HEK293 (cell line): Measurements from ENCODE around the gene CDC27.

Experiments
- CTCF ChIA-PET: fragments of 350-600 bp; formaldehyde crosslinking; extraction: SDS; loops from one replicate; lab custom pipeline; 2021; ENCODE audit warnings: antibody characterized with exemption; lab: Yijun Ruan, JAX
- POLR2A ChIA-PET: fragments of 300-600 bp; formaldehyde crosslinking; extraction: SDS; loops from one replicate; lab custom pipeline; 2020; ENCODE audit warnings: antibody characterized with exemption, inconsistent platforms; lab: Yijun Ruan, JAX
- H3K27ac ChIP-seq: fragments of 200-500 bp; sonication (Bioruptor generic); 2 replicates; pipeline ENCODE4 v1.5.1; 2014; ENCODE audit warnings: low read depth, low read length, control low read depth, inconsistent platforms; ENCODE audit errors: extremely low read depth
- H3K36me3 ChIP-seq, 2 experiments: fragments of 200-500 bp in 1 of 2; sonication (Bioruptor generic) in 1 of 2; 1 replicate in 1 of 2; 2 replicates in 1 of 2; pipeline ENCODE4 v1.5.1; 2014 to 2017; ENCODE audit warnings: inconsistent platforms in 2 of 2, low read length in 2 of 2; ENCODE audit not compliant: control insufficient read depth in 2 of 2, insufficient read depth in 1 of 2
- H3K4me1 ChIP-seq: fragments of 200-500 bp; sonication (Bioruptor generic); 2 replicates; pipeline ENCODE4 v1.5.1; 2014; ENCODE audit warnings: mild to moderate bottlenecking, low read length, inconsistent platforms; ENCODE audit not compliant: control insufficient read depth, insufficient read depth
- H3K4me3 ChIP-seq: 2 replicates; pipeline ENCODE4 v1.5.1; 2011; ENCODE audit warnings: low read depth, mild to moderate bottlenecking, control low read depth, low read length, moderate library complexity
- H3K9me3 ChIP-seq: fragments of 200-500 bp; sonication (Bioruptor generic); 2 replicates; pipeline ENCODE4 v1.5.1; 2014; ENCODE audit warnings: low read depth, low read length, inconsistent platforms; ENCODE audit not compliant: control insufficient read depth, insufficient read depth
- GLI2 ChIP-seq: fragments of 450-650 bp; formaldehyde crosslinking; IDR thresholded peaks from 2 replicates; pipeline ENCODE4; 2017; ENCODE audit warnings: missing biosample characterization, missing genetic modification characterization, low read depth, borderline replicate concordance
- GLI4 ChIP-seq: fragments of 450-650 bp; formaldehyde crosslinking; IDR thresholded peaks from 2 replicates; pipeline ENCODE4 v1.5.1; 2016; ENCODE audit warnings: missing biosample characterization, missing genetic modification characterization
- HOXD13 ChIP-seq: sonication (generic); formaldehyde crosslinking; IDR thresholded peaks from 2 replicates; pipeline ENCODE4 v1.8.0; 2022; ENCODE audit warnings: missing genetic modification reagents, borderline replicate concordance
- KLF16 ChIP-seq: fragments of 450-650 bp; formaldehyde crosslinking; IDR thresholded peaks from 2 replicates; pipeline ENCODE4 v1.5.1; 2017; ENCODE audit warnings: missing biosample characterization, missing genetic modification characterization
- MZF1 ChIP-seq: fragments of 450-650 bp; formaldehyde crosslinking; IDR thresholded peaks from 2 replicates; pipeline ENCODE4 v1.5.1; 2017; ENCODE audit warnings: missing biosample characterization, missing genetic modification characterization, borderline replicate concordance
- SCRT1 ChIP-seq: fragments of 450-650 bp; formaldehyde crosslinking; IDR thresholded peaks from 2 replicates; pipeline ENCODE4 v1.5.1; 2016; ENCODE audit warnings: missing biosample characterization, missing genetic modification characterization, borderline replicate concordance
- SP2 ChIP-seq: fragments of 450-650 bp; formaldehyde crosslinking; IDR thresholded peaks from 2 replicates; pipeline ENCODE4 v1.5.1; 2016; ENCODE audit warnings: missing biosample characterization, missing genetic modification characterization
- ZBTB17 ChIP-seq: fragments of 450-650 bp; formaldehyde crosslinking; IDR thresholded peaks from 2 replicates; pipeline ENCODE4 v1.5.1; 2016; ENCODE audit warnings: missing biosample characterization, missing genetic modification characterization
- ZBTB8A ChIP-seq: fragments of 450-650 bp; formaldehyde crosslinking; IDR thresholded peaks from 2 replicates; pipeline ENCODE4 v1.5.1; 2016; ENCODE audit warnings: missing biosample characterization, missing genetic modification characterization
- ZNF138 ChIP-seq: fragments of 450-650 bp; formaldehyde crosslinking; IDR thresholded peaks from 2 replicates; pipeline ENCODE4 v1.5.1; 2016; ENCODE audit warnings: missing biosample characterization, missing genetic modification characterization, borderline replicate concordance
- ZNF169 ChIP-seq: fragments of 450-650 bp; formaldehyde crosslinking; IDR thresholded peaks from 2 replicates; pipeline ENCODE4 v1.5.1; 2016; ENCODE audit warnings: missing biosample characterization, missing genetic modification characterization
- ZNF202 ChIP-seq: fragments of 450-650 bp; formaldehyde crosslinking; IDR thresholded peaks from 2 replicates; pipeline ENCODE4 v1.5.1; 2016; ENCODE audit warnings: missing biosample characterization, missing genetic modification characterization, borderline replicate concordance
- ZNF214 ChIP-seq: fragments of 450-650 bp; formaldehyde crosslinking; IDR thresholded peaks from 2 replicates; pipeline ENCODE4 v1.5.1; 2017; ENCODE audit warnings: missing biosample characterization, mild to moderate bottlenecking, missing genetic modification characterization, borderline replicate concordance
- ZNF302 ChIP-seq: fragments of 450-650 bp; formaldehyde crosslinking; IDR thresholded peaks from 2 replicates; pipeline ENCODE4 v1.5.1; 2016; ENCODE audit warnings: missing biosample characterization, missing genetic modification characterization, low read depth
- ZNF391 ChIP-seq: fragments of 450-650 bp; formaldehyde crosslinking; IDR thresholded peaks from 2 replicates; pipeline ENCODE4 v1.5.1; 2016; ENCODE audit warnings: low read depth, missing biosample characterization, missing genetic modification characterization, borderline replicate concordance
- ZNF394 ChIP-seq: fragments of 450-650 bp; formaldehyde crosslinking; IDR thresholded peaks from 2 replicates; pipeline ENCODE4 v1.5.1; 2016; ENCODE audit warnings: missing biosample characterization, missing genetic modification characterization, mild to moderate bottlenecking, moderate library complexity, borderline replicate concordance
- ZNF529 ChIP-seq: fragments of 450-650 bp; formaldehyde crosslinking; IDR thresholded peaks from 2 replicates; pipeline ENCODE4 v1.5.1; 2017; ENCODE audit warnings: missing genetic modification characterization, missing biosample characterization; ENCODE audit not compliant: insufficient replicate concordance
- ZNF548 ChIP-seq: fragments of 450-650 bp; formaldehyde crosslinking; IDR thresholded peaks from 2 replicates; pipeline ENCODE4 v1.5.1; 2016; ENCODE audit warnings: missing biosample characterization, missing genetic modification characterization
- ZNF558 ChIP-seq: fragments of 450-650 bp; formaldehyde crosslinking; IDR thresholded peaks from 2 replicates; pipeline ENCODE4 v1.5.1; 2016; ENCODE audit warnings: missing biosample characterization, missing genetic modification characterization
- ZNF571 ChIP-seq: fragments of 450-650 bp; formaldehyde crosslinking; IDR thresholded peaks from 2 replicates; pipeline ENCODE4 v1.5.0; 2017; ENCODE audit warnings: missing biosample characterization, missing genetic modification characterization
- ZNF610 ChIP-seq: fragments of 450-650 bp; formaldehyde crosslinking; IDR thresholded peaks from 2 replicates; pipeline ENCODE4 v1.5.1; 2016; ENCODE audit warnings: missing biosample characterization, missing genetic modification characterization, borderline replicate concordance
- ZNF664 ChIP-seq: fragments of 450-650 bp; formaldehyde crosslinking; IDR thresholded peaks from 2 replicates; pipeline ENCODE4 v1.5.1; 2016; ENCODE audit warnings: missing biosample characterization, missing genetic modification characterization
- TF ChIP-seq, protein P1 (sequence below): fragments of 450-650 bp; formaldehyde crosslinking; IDR thresholded peaks from 2 replicates; pipeline ENCODE4 v1.5.1; 2017; ENCODE audit warnings: missing biosample characterization, missing genetic modification characterization
- TF ChIP-seq, protein P2 (sequence below): fragments of 450-650 bp; formaldehyde crosslinking; IDR thresholded peaks from 2 replicates; pipeline ENCODE4 v1.5.1; 2016; ENCODE audit warnings: missing biosample characterization, missing genetic modification characterization, borderline replicate concordance
- TF ChIP-seq, protein P3 (sequence below): fragments of 450-650 bp; formaldehyde crosslinking; IDR thresholded peaks from 2 replicates; pipeline ENCODE4 v1.5.1; 2016; ENCODE audit warnings: missing biosample characterization, missing genetic modification characterization

CDC27 gene

DNA sequence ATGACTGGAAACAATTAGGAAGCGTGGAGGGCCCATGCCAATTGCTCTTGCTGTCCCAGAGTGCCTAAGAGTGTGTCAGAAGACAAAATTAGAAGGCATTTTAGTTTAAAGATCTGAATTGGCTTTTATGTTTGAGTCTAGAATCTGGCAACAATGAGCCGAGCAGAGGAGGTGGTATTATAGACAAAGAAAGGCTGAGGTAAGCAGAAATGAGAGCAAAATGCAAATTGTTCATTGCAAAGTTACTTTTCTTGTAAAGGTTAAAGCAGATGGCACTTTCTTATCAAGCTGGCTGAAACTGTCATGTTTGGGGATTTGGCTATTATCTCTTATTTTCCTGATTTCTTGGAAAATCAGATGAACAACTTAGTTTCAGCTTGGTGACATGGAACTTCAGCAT is 23.4 kb upstream of the CDC27 start:
- H3K27ac ChIP-seq, result no peak overlapping the region
- CTCF ChIA-PET, result interaction anchor here (0.6 to 0.9 kb wide), 2 partner anchors 17 to 58 kb away, joined by 5 to 6 read pairs; no protein-coding TSS in a partner anchor
- TF ChIP-seq, protein P1, sequence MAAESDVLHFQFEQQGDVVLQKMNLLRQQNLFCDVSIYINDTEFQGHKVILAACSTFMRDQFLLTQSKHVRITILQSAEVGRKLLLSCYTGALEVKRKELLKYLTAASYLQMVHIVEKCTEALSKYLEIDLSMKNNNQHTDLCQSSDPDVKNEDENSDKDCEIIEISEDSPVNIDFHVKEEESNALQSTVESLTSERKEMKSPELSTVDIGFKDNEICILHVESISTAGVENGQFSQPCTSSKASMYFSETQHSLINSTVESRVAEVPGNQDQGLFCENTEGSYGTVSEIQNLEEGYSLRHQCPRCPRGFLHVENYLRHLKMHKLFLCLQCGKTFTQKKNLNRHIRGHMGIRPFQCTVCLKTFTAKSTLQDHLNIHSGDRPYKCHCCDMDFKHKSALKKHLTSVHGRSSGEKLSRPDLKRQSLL (tag by site-specific recombination), result no peak
- TF ChIP-seq GLI4 (tag by site-specific recombination) (no peak), ZNF169 (tag by site-specific recombination) (no peak), HOXD13 (CRISPR knock-in tag) (no peak), ZNF610 (tag by site-specific recombination) (no peak), ZBTB17 (tag by site-specific recombination) (no peak), ZNF302 (no peak), ZNF214 (tag by site-specific recombination) (no peak), SP2 (tag by site-specific recombination) (no peak), ZNF394 (tag by site-specific recombination) (no peak), ZNF558 (no peak), ZNF664 (no peak), MZF1 (tag by site-specific recombination) (no peak), ZNF571 (tag by site-specific recombination) (no peak), ZNF391 (tag by site-specific recombination) (no peak), ZNF548 (tag by site-specific recombination) (no peak)
- TF ChIP-seq, protein P2, sequence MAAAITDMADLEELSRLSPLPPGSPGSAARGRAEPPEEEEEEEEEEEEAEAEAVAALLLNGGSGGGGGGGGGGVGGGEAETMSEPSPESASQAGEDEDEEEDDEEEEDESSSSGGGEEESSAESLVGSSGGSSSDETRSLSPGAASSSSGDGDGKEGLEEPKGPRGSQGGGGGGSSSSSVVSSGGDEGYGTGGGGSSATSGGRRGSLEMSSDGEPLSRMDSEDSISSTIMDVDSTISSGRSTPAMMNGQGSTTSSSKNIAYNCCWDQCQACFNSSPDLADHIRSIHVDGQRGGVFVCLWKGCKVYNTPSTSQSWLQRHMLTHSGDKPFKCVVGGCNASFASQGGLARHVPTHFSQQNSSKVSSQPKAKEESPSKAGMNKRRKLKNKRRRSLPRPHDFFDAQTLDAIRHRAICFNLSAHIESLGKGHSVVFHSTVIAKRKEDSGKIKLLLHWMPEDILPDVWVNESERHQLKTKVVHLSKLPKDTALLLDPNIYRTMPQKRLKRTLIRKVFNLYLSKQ (tag by site-specific recombination), result no peak
- TF ChIP-seq, protein P3, sequence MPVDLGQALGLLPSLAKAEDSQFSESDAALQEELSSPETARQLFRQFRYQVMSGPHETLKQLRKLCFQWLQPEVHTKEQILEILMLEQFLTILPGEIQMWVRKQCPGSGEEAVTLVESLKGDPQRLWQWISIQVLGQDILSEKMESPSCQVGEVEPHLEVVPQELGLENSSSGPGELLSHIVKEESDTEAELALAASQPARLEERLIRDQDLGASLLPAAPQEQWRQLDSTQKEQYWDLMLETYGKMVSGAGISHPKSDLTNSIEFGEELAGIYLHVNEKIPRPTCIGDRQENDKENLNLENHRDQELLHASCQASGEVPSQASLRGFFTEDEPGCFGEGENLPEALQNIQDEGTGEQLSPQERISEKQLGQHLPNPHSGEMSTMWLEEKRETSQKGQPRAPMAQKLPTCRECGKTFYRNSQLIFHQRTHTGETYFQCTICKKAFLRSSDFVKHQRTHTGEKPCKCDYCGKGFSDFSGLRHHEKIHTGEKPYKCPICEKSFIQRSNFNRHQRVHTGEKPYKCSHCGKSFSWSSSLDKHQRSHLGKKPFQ, result no peak
- TF ChIP-seq, all 188 proteins: peak for 0
- Histone ChIP-seq H3K36me3 (no peaks in the 10 kb centered on the region), H3K9me3 (no peaks in the 10 kb centered on the region), H3K4me3 (no peak overlapping the region), H3K4me1 (no peaks in the 10 kb centered on the region)
- POLR2A ChIA-PET, result no interaction called here

DNA sequence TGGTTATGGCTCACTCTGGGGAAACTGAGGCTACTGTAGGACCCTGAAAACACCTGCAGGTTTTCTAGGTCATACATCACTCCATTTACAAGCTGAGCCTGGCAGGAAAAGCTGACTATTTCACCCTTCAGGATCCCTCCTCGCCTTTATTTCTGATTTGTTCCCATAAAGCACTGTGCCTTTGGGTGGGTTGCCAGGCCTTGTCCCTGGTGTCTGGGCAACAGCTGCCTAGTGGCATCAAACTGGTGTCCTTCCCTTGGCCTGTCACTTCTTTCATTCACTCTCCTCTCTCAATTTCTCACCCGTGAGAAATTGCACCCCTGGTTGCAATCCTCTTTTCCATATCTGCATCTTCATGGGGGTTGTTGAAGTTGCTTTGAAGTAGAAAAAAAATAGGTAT is 21.7 kb upstream of the CDC27 start:
- POLR2A ChIA-PET, result no interaction called here
- Histone ChIP-seq H3K36me3 (no peaks in the 10 kb centered on the region), H3K9me3 (no peaks in the 10 kb centered on the region), H3K27ac (no peak overlapping the region), H3K4me3 (no peak overlapping the region), H3K4me1 (no peaks in the 10 kb centered on the region)
- CTCF ChIA-PET, result interaction anchor here (1.5 kb wide), 1 partner anchor 19 kb away, joined by 8 read pairs; no protein-coding TSS in a partner anchor
- no peak for TF ChIP-seq ZNF138 (tag by site-specific recombination)
- no peak for TF ChIP-seq GLI2
- TF ChIP-seq ZNF202 (tag by site-specific recombination), result no peak
- TF ChIP-seq ZNF571 (tag by site-specific recombination), result no peak
- no peak for TF ChIP-seq KLF16 (tag by site-specific recombination)
- TF ChIP-seq ZBTB8A, result no peak
- TF ChIP-seq SCRT1 (tag by site-specific recombination), result no peak
- TF ChIP-seq ZNF529 (tag by site-specific recombination), result no peak
- TF ChIP-seq, all 188 proteins: peak for 0
